HEK293 (cell line): ENCODE results near the gene KBTBD8.
A peak's percentile ranks its signal among the peaks of the same experiment; 100 is the strongest.

Experiments
- CTCF ChIA-PET: fragments of 350-600 bp; formaldehyde crosslinking; extraction: SDS; loops from one replicate; lab custom pipeline; 2021; ENCODE audit warnings: antibody characterized with exemption; lab: Yijun Ruan, JAX
- POLR2A ChIA-PET: fragments of 300-600 bp; formaldehyde crosslinking; extraction: SDS; loops from one replicate; lab custom pipeline; 2020; ENCODE audit warnings: antibody characterized with exemption, inconsistent platforms; lab: Yijun Ruan, JAX
- H3K27ac ChIP-seq: fragments of 200-500 bp; sonication (Bioruptor generic); 2 replicates; pipeline ENCODE4 v1.5.1; 2014; ENCODE audit warnings: low read depth, low read length, control low read depth, inconsistent platforms; ENCODE audit errors: extremely low read depth
- H3K36me3 ChIP-seq, 2 experiments: fragments of 200-500 bp in 1 of 2; sonication (Bioruptor generic) in 1 of 2; 1 replicate in 1 of 2; 2 replicates in 1 of 2; pipeline ENCODE4 v1.5.1; 2014 to 2017; ENCODE audit warnings: inconsistent platforms in 2 of 2, low read length in 2 of 2; ENCODE audit not compliant: control insufficient read depth in 2 of 2, insufficient read depth in 1 of 2
- H3K4me1 ChIP-seq: fragments of 200-500 bp; sonication (Bioruptor generic); 2 replicates; pipeline ENCODE4 v1.5.1; 2014; ENCODE audit warnings: mild to moderate bottlenecking, low read length, inconsistent platforms; ENCODE audit not compliant: control insufficient read depth, insufficient read depth
- H3K4me3 ChIP-seq: 2 replicates; pipeline ENCODE4 v1.5.1; 2011; ENCODE audit warnings: low read depth, mild to moderate bottlenecking, control low read depth, low read length, moderate library complexity
- H3K9me3 ChIP-seq: fragments of 200-500 bp; sonication (Bioruptor generic); 2 replicates; pipeline ENCODE4 v1.5.1; 2014; ENCODE audit warnings: low read depth, low read length, inconsistent platforms; ENCODE audit not compliant: control insufficient read depth, insufficient read depth
- HOXA7 ChIP-seq: sonication (generic); formaldehyde crosslinking; IDR thresholded peaks from 2 replicates; pipeline ENCODE4 v1.8.1; 2022; ENCODE audit warnings: missing genetic modification reagents, borderline replicate concordance
- HOXC10 ChIP-seq: sonication (generic); formaldehyde crosslinking; IDR thresholded peaks from 2 replicates; pipeline ENCODE4 v1.8.1; 2023; ENCODE audit warnings: mild to moderate bottlenecking, missing genetic modification reagents
- KLF17 ChIP-seq: fragments of 450-650 bp; formaldehyde crosslinking; IDR thresholded peaks from 2 replicates; pipeline ENCODE4 v1.5.1; 2016; ENCODE audit warnings: missing biosample characterization, missing genetic modification characterization
- PRDM1 ChIP-seq: fragments of 450-650 bp; formaldehyde crosslinking; IDR thresholded peaks from 2 replicates; pipeline ENCODE4; 2016; ENCODE audit warnings: missing biosample characterization, missing genetic modification characterization
- PRDM10 ChIP-seq: fragments of 450-650 bp; formaldehyde crosslinking; IDR thresholded peaks from 2 replicates; pipeline ENCODE4 v1.5.1; 2016; ENCODE audit warnings: missing biosample characterization, missing genetic modification characterization
- SALL2 ChIP-seq: fragments of 450-650 bp; formaldehyde crosslinking; IDR thresholded peaks from 2 replicates; pipeline ENCODE4 v1.5.0; 2017; ENCODE audit warnings: missing biosample characterization, mild to moderate bottlenecking, missing genetic modification characterization, borderline replicate concordance
- WT1 ChIP-seq: fragments of 450-650 bp; formaldehyde crosslinking; IDR thresholded peaks from 2 replicates; pipeline ENCODE4 v1.5.1; 2016; ENCODE audit warnings: missing biosample characterization, missing genetic modification characterization
- YY2 ChIP-seq: fragments of 450-650 bp; formaldehyde crosslinking; IDR thresholded peaks from 2 replicates; pipeline ENCODE4 v1.5.1; 2016; ENCODE audit warnings: missing biosample characterization, missing genetic modification characterization
- ZBTB10 ChIP-seq: fragments of 450-650 bp; formaldehyde crosslinking; IDR thresholded peaks from 2 replicates; pipeline ENCODE4 v1.5.1; 2016; ENCODE audit warnings: missing biosample characterization, missing genetic modification characterization
- ZBTB17 ChIP-seq: fragments of 450-650 bp; formaldehyde crosslinking; IDR thresholded peaks from 2 replicates; pipeline ENCODE4 v1.5.1; 2016; ENCODE audit warnings: missing biosample characterization, missing genetic modification characterization
- ZEB2 ChIP-seq: fragments of 450-650 bp; formaldehyde crosslinking; IDR thresholded peaks from 2 replicates; pipeline ENCODE4 v1.5.1; 2016; ENCODE audit warnings: missing biosample characterization, missing genetic modification characterization
- ZFP37 ChIP-seq: fragments of 450-650 bp; formaldehyde crosslinking; IDR thresholded peaks from 2 replicates; pipeline ENCODE4 v1.5.1; 2016; ENCODE audit warnings: missing biosample characterization, missing genetic modification characterization
- ZFP41 ChIP-seq: fragments of 450-650 bp; formaldehyde crosslinking; IDR thresholded peaks from 2 replicates; pipeline ENCODE4 v1.5.1; 2016; ENCODE audit warnings: missing biosample characterization, missing genetic modification characterization, borderline replicate concordance
- ZNF354C ChIP-seq: fragments of 450-650 bp; formaldehyde crosslinking; IDR thresholded peaks from 2 replicates; pipeline ENCODE4 v1.5.1; 2016; ENCODE audit warnings: missing biosample characterization, missing genetic modification characterization, low read depth, borderline replicate concordance
- ZNF521 ChIP-seq: fragments of 450-650 bp; formaldehyde crosslinking; IDR thresholded peaks from 2 replicates; pipeline ENCODE4 v1.5.1; 2017; ENCODE audit warnings: missing biosample characterization, mild to moderate bottlenecking, missing genetic modification characterization
- ZNF544 ChIP-seq: fragments of 450-650 bp; formaldehyde crosslinking; IDR thresholded peaks from 2 replicates; pipeline ENCODE4 v1.5.0; 2017; ENCODE audit warnings: missing biosample characterization, missing genetic modification characterization
- ZNF560 ChIP-seq: fragments of 450-650 bp; formaldehyde crosslinking; IDR thresholded peaks from 2 replicates; pipeline ENCODE4 v1.5.1; 2017; ENCODE audit warnings: missing biosample characterization, missing genetic modification characterization, borderline replicate concordance
- ZNF621 ChIP-seq: fragments of 450-650 bp; formaldehyde crosslinking; IDR thresholded peaks from 2 replicates; pipeline ENCODE4 v1.5.1; 2017; ENCODE audit warnings: missing biosample characterization, missing genetic modification characterization
- ZNF626 ChIP-seq: fragments of 450-650 bp; sonication (Bioruptor Pico); formaldehyde crosslinking; IDR thresholded peaks from 2 replicates; pipeline ENCODE4 v1.5.1; 2018; ENCODE audit warnings: missing biosample characterization, missing genetic modification characterization, inconsistent platforms
- ZNF654 ChIP-seq: fragments of 450-650 bp; formaldehyde crosslinking; IDR thresholded peaks from 2 replicates; pipeline ENCODE4 v1.5.1; 2016; ENCODE audit warnings: low read depth, missing biosample characterization, missing genetic modification characterization
- ZNF664 ChIP-seq: fragments of 450-650 bp; formaldehyde crosslinking; IDR thresholded peaks from 2 replicates; pipeline ENCODE4 v1.5.1; 2016; ENCODE audit warnings: missing biosample characterization, missing genetic modification characterization
- ZNF692 ChIP-seq: fragments of 450-650 bp; formaldehyde crosslinking; IDR thresholded peaks from 2 replicates; pipeline ENCODE4 v1.5.1; 2016; ENCODE audit warnings: missing biosample characterization, missing genetic modification characterization
- ZNF837 ChIP-seq: fragments of 450-650 bp; formaldehyde crosslinking; IDR thresholded peaks from 2 replicates; pipeline ENCODE4 v1.5.1; 2016; ENCODE audit warnings: missing biosample characterization, missing genetic modification characterization
- ZSCAN30 ChIP-seq: fragments of 450-650 bp; IDR thresholded peaks from 2 replicates; pipeline ENCODE4 v1.5.1; 2018; ENCODE audit warnings: missing biosample characterization, mild to moderate bottlenecking, missing genetic modification characterization, moderate library complexity

Gene KBTBD8

GRCh38 chr3:66997560-66998112, 471 bp upstream of the KBTBD8 start (continued):
- TF ChIP-seq ZBTB10 (tag by site-specific recombination) (no peak), WT1 (tag by site-specific recombination) (no peak), KLF17 (tag by site-specific recombination) (0 out of 2 replicates have a peak, but pooled peaks have one; percentile 55), ZNF521 (no peak), ZNF654 (no peak), ZBTB17 (tag by site-specific recombination) (peak; percentile 52), ZNF354C (tag by site-specific recombination) (no peak), HOXA7 (CRISPR knock-in tag) (no peak), PRDM1 (no peak), ZFP41 (no peak), ZNF621 (tag by site-specific recombination) (no peak), ZNF837 (tag by site-specific recombination) (no peak), ZEB2 (no peak), ZNF560 (tag by site-specific recombination) (no peak), ZFP37 (tag by site-specific recombination) (no peak), YY2 (tag by site-specific recombination) (no peak), HOXC10 (CRISPR knock-in tag) (no peak), ZNF544 (no peak), ZNF626 (no peak), ZNF692 (tag by site-specific recombination) (no peak), ZSCAN30 (tag by site-specific recombination) (no peak), ZNF664 (no peak)

- CTCF ChIA-PET: no interaction called here
- Histone ChIP-seq H3K36me3 (peaks cover 0 to 18% of the 10 kb centered on the region in 2 experiments; a peak in 2 of 3 replicates), H3K9me3 (no peaks in the 10 kb centered on the region), H3K4me1 (no peaks in the 10 kb centered on the region), H3K4me3 (peak overlapping the region; percentile 83), H3K27ac (no peak overlapping the region; the same call in 1 of the 2 replicates)
- peak; percentile 32; the same call in 1 of the 2 replicates for TF ChIP-seq PRDM10
- no peak for TF ChIP-seq SALL2 (tag by site-specific recombination)
- POLR2A ChIA-PET: interaction anchor here (1.4 to 2.0 kb wide), 2 partner anchors 12 to 19 kb away, joined by 6 to 11 read pairs; no protein-coding TSS in a partner anchor
These were observed 763 bp downstream of the KBTBD8 start for GRCh38 chr3:66998904-66999235.
